ENCODE data around the gene EMC9.

EMC9 gene

GRCh38 chr14:24147761-24148428 is 6.5 kb upstream of the EMC9 start:
- FAIRE-seq: no peak

GRCh38 chr14:24146978-24147760 is 5.8 kb upstream of the EMC9 start, which contains the start of gene RNF31:
Gene RNF31 (plus strand): TSS chr14:24147498. CDS start chr14:24147699, 201 bp downstream.
- peak; percentile 98 for FAIRE-seq

GRCh38 chr14:24146453-24146977 is 5.1 kb upstream of the EMC9 start, which contains the start of gene PSME2:
Gene PSME2 (minus strand): TSS chr14:24146610. CDS start chr14:24146581, 29 bp downstream.
- FAIRE-seq: peak; percentile 93

- FAIRE-seq: no peak
These were observed 4.5 kb upstream of the EMC9 start for GRCh38 chr14:24145690-24146452.

- no peak for FAIRE-seq
These were observed 3.8 kb upstream of the EMC9 start for GRCh38 chr14:24145219-24145618.

GRCh38 chr14:24144451-24144850 is 3.1 kb upstream of the EMC9 start:
- FAIRE-seq: no peak

GRCh38 chr14:24143511-24143910 is 2.1 kb upstream of the EMC9 start:
- no peak for FAIRE-seq

GRCh38 chr14:24139272-24139934 is 2.0 kb downstream of the EMC9 start:
- no peak for FAIRE-seq

GRCh38 chr14:24138396-24139271 is 2.8 kb downstream of the EMC9 start:
- no peak for FAIRE-seq

- no peak for FAIRE-seq
These were observed 3.6 kb downstream of the EMC9 start for GRCh38 chr14:24137529-24138395.

GRCh38 chr14:24136684-24137528 is 4.5 kb downstream of the EMC9 start:
- FAIRE-seq: no peak

- FAIRE-seq: no peak
These were observed 5.3 kb downstream of the EMC9 start, which contains the start of gene PSME1 for GRCh38 chr14:24135834-24136683. Gene PSME1 (plus strand): TSS chr14:24136194. CDS start chr14:24136263, 69 bp downstream.

GRCh38 chr14:24135584-24135833 is 5.9 kb downstream of the EMC9 start:
- no peak for FAIRE-seq

- peak; percentile 23 for FAIRE-seq
These were observed 7.7 kb downstream of the EMC9 start for GRCh38 chr14:24133735-24134134.

- FAIRE-seq: no peak
These were observed 8.4 kb downstream of the EMC9 start for GRCh38 chr14:24132976-24133375.

- no peak for FAIRE-seq
These were observed 9.2 kb downstream of the EMC9 start for GRCh38 chr14:24132061-24132685.

GRCh38 chr14:24131549-24131966 is 9.8 kb downstream of the EMC9 start:
- FAIRE-seq: no peak
